GM12872 (cell line): Measurements from ENCODE around the gene RDH5.

Experiments used
- TF ChIP-seq, protein P1 (sequence below): IDR thresholded peaks from 3 replicates; pipeline ENCODE4 v1.5.1; 2011; ENCODE audit warnings: low read depth, mild to moderate bottlenecking, low read length, moderate library complexity; ENCODE audit not compliant: insufficient read depth

RDH5 gene

GRCh38 chr12:55692631-55693322, 27.4 kb upstream of the RDH5 start:
- TF ChIP-seq, protein P1, sequence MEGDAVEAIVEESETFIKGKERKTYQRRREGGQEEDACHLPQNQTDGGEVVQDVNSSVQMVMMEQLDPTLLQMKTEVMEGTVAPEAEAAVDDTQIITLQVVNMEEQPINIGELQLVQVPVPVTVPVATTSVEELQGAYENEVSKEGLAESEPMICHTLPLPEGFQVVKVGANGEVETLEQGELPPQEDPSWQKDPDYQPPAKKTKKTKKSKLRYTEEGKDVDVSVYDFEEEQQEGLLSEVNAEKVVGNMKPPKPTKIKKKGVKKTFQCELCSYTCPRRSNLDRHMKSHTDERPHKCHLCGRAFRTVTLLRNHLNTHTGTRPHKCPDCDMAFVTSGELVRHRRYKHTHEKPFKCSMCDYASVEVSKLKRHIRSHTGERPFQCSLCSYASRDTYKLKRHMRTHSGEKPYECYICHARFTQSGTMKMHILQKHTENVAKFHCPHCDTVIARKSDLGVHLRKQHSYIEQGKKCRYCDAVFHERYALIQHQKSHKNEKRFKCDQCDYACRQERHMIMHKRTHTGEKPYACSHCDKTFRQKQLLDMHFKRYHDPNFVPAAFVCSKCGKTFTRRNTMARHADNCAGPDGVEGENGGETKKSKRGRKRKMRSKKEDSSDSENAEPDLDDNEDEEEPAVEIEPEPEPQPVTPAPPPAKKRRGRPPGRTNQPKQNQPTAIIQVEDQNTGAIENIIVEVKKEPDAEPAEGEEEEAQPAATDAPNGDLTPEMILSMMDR, result no peak

GRCh38 chr12:55693323-55694187, 26.6 kb upstream of the RDH5 start:
- TF ChIP-seq, protein P1, result no peak

- TF ChIP-seq, protein P1, result no peak
Observed at GRCh38 chr12:55694188-55694515, 26.0 kb upstream of the RDH5 start.

GRCh38 chr12:55694651-55695050, 25.5 kb upstream of the RDH5 start:
- TF ChIP-seq, protein P1, result no peak

GRCh38 chr12:55695349-55695748, 24.8 kb upstream of the RDH5 start:
- TF ChIP-seq, protein P1, result no peak

GRCh38 chr12:55696141-55696540, 24.1 kb upstream of the RDH5 start:
- TF ChIP-seq, protein P1, result no peak

DNA sequence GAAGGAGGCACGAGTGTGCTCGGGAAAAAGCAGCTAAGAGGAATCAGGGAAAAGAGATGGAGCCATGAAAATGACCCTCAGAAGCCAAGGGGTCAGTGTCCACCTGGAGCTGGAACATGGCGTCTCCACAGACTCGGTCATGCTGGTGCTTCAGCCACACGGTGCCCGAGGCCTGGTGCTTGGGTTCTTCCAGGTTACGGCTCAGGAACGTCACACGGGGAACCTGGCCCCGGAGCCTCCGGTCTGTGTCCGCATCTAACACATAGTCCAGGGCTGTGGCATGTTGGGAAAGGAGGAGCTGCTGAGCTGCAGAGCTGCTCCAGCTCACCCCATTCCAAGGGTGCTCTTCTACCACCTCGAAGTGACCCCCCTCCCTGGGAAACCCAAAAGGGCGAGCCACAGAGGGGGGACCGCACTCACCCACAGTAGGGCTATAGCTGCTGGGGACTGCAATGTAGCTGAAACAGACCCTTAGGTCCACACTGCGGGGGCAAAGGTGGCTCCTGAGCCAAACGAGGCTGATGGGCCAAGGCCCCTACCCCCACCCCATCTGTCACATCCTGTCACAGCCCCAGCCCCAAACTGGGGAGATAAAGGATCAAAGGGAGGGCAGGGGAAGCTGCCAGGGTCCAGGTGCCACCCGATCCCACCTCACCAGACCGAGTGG, 23.3 kb upstream of the RDH5 start:
- TF ChIP-seq, protein P1, result no peak
